Retinal pigment epithelial cell (primary cell): Measurements from ENCODE around the gene HDHD3.

Experiments used
- DNase-seq: peaks from one replicate; pipeline ENCODE4 v3.0.0-alpha.2; 2010; ENCODE audit warnings: low read depth
- H3K4me3 ChIP-seq: 2 replicates; pipeline ENCODE4 v1.5.1; 2011; ENCODE audit warnings: mild to moderate bottlenecking, low read length, control low read depth, moderate library complexity
- TF ChIP-seq, protein P1 (sequence below): conservative IDR thresholded peaks from 2 replicates; pipeline ENCODE4 v1.5.1; 2011; ENCODE audit warnings: low read depth, low read length, control low read depth, inconsistent platforms

Gene HDHD3

DNA sequence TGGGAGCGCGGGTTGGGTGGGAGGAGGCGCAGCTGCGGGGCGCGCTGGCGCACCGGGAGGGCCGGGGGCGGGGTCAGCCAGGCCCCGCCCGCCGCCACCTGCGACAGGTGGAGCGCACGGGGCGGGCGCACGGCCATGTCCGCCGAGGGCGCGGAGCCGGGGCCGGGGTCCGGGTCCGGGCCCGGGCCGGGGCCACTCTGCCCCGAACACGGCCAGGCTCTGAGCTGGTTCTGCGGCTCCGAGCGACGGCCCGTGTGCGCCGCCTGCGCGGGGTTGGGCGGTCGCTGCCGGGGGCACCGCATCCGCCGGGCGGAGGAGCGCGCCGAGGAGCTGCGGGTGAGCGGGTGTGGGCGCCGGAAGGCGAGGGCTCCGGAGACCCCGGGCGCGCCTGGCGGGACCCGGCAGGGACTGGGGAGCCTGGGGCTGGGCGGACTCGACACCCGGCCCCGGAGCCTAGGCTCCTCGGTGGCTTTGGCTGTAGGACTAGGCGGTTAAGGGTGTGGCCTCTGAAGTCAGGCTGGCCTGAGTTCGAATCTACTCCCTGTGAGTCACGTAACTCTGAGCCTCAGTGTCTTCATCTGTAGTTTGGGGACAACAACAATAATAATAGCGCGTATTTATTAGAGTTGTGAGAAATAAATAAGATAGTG, 27.2 kb downstream of the HDHD3 start, which contains the start of gene BSPRY:
Gene BSPRY, plus strand, starts transcription at position 97 of the 650 bp plus-strand sequence. Its CDS starts 39 bp downstream, at position 136.
- TF ChIP-seq, protein P1, sequence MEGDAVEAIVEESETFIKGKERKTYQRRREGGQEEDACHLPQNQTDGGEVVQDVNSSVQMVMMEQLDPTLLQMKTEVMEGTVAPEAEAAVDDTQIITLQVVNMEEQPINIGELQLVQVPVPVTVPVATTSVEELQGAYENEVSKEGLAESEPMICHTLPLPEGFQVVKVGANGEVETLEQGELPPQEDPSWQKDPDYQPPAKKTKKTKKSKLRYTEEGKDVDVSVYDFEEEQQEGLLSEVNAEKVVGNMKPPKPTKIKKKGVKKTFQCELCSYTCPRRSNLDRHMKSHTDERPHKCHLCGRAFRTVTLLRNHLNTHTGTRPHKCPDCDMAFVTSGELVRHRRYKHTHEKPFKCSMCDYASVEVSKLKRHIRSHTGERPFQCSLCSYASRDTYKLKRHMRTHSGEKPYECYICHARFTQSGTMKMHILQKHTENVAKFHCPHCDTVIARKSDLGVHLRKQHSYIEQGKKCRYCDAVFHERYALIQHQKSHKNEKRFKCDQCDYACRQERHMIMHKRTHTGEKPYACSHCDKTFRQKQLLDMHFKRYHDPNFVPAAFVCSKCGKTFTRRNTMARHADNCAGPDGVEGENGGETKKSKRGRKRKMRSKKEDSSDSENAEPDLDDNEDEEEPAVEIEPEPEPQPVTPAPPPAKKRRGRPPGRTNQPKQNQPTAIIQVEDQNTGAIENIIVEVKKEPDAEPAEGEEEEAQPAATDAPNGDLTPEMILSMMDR: no peak
- peak within 1 kb of the TSS; percentile 37 for H3K4me3 ChIP-seq
- DNase-seq: no peak

- TF ChIP-seq, protein P1: no peak
- no peak for DNase-seq
- H3K4me3 ChIP-seq: no peak overlapping the region
Measured at GRCh38 chr9:113349066-113349444, 27.7 kb downstream of the HDHD3 start.

DNA sequence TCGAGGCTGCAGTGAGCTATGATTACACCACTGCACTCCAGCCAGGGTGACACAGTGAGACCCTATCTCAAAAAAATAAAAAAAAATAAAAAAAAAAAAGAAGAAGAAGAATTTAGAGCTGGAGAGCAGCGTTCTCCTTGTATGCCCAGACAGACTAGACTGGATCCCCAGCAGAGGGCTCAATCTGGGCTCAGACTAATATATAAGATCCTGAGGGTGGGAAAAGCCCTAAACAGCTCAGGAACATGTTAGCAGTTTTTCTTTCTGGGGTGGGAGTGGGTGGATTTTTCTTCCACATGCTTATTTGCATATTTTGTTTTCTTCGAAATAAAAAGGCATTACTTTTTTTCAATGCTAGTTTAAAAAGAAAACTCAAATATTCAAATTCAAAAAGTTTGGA, 28.3 kb downstream of the HDHD3 start:
- H3K4me3 ChIP-seq: no peak overlapping the region
- TF ChIP-seq, protein P1: no peak
- no peak for DNase-seq

DNA sequence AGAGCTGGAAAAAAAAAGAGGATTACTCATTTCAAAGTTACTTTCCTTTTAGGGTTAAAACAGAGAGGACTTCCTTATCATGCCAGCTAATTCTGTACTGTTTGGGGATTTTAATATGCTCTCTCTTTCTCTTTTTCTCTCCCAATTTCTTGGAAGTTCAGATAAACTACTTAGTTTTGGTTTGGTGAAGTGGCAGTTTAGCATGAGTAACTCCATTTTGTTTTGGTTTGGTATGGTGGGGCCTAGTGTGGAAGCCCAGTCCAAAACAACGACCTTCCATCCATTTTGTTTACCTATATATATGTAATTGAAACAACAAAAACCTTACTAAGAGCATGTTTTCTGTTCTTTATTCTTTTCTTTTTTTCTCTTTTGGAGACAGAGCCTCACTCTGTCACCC, 31.1 kb downstream of the HDHD3 start:
- DNase-seq: no peak
- TF ChIP-seq, protein P1: no peak
- H3K4me3 ChIP-seq: no peak overlapping the region

GRCh38 chr9:113345190-113345589, 31.6 kb downstream of the HDHD3 start:
- TF ChIP-seq, protein P1: no peak
- H3K4me3 ChIP-seq: no peak overlapping the region
- DNase-seq: no peak

GRCh38 chr9:113343732-113344231, 33.0 kb downstream of the HDHD3 start:
- no peak overlapping the region for H3K4me3 ChIP-seq
- peak; percentile 92 for DNase-seq
- TF ChIP-seq, protein P1: no peak
